ENCODE measurements around the gene ESF1.

Gene ESF1, protein sequence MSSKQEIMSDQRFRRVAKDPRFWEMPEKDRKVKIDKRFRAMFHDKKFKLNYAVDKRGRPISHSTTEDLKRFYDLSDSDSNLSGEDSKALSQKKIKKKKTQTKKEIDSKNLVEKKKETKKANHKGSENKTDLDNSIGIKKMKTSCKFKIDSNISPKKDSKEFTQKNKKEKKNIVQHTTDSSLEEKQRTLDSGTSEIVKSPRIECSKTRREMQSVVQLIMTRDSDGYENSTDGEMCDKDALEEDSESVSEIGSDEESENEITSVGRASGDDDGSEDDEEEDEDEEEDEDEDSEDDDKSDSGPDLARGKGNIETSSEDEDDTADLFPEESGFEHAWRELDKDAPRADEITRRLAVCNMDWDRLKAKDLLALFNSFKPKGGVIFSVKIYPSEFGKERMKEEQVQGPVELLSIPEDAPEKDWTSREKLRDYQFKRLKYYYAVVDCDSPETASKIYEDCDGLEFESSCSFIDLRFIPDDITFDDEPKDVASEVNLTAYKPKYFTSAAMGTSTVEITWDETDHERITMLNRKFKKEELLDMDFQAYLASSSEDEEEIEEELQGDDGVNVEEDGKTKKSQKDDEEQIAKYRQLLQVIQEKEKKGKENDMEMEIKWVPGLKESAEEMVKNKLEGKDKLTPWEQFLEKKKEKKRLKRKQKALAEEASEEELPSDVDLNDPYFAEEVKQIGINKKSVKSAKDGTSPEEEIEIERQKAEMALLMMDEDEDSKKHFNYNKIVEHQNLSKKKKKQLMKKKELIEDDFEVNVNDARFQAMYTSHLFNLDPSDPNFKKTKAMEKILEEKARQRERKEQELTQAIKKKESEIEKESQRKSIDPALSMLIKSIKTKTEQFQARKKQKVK

DNA sequence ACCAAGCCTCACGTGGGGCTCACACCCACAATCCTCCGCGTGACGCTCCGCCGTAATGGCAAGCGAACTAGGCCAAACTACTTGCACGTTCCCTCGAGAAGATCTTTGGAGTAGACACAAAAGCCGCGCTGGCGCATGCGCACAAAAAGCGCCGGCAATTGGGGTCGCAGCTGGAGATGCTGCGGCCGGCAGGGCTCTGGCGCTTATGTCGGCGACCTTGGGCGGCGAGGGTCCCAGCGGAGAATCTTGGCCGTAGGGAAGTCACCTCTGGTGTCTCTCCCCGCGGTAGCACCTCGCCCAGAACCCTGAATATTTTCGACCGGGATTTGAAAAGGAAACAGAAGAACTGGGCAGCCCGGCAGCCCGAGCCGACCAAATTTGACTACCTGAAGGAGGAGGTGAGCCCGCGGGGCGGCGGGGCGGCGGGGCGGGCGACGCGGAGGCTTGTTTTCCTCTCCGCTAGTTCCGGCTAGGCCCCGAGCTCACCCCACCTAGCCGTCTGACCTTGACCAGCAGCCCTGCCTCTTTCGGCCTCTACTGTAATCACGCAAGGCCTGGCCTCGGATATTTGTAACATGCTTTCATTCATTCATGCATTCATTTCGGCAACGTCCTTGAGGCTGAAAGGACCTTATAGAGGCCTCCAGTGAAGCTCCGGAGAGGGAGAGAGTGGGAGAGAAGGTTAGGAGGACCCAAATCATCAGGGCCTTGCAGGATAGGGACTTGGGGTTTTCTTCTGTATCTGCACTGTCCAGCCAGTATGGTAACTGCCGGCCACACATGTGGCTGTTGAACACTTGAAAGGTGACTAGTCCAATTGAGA is at the start of gene ESF1, which contains the start of gene NDUFAF5:
Gene ESF1 (minus strand): TSS at position 27 of the 823 bp plus-strand sequence. CDS start 1,779 bp downstream, outside the sequence.
Gene NDUFAF5 (plus strand): TSS at position 136 of the 823 bp plus-strand sequence. CDS start 41 bp downstream, at position 177.
- H3K4me1 ChIP-seq, result peaks cover 5% of the 10 kb centered on the region
- no peaks in the 10 kb centered on the region for H3K36me3 ChIP-seq (ENCODE audit: control insufficient read depth, insufficient read depth, low read length)

DNA sequence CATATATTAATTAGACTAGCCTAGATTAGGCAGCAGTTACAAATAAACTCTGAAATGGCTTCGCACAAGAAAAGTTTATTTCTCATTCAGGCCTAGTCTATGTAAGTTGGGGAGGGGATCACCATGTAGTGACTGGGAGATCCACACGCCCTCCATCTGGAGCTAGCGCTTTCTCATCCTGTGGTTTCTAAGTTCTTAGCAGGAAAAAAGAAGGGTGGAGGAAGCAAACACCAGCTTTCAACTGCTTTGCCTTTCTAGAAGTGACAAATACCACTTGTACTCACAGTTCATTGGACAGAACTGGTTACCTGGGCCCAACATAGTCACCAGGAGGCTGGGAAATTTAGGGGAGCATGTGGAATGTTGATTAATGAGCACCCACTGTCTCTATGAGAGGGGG is 46.8 kb upstream of the ESF1 start:
- Histone ChIP-seq H3K79me2 (no peaks in the 10 kb centered on the region), H2AFZ (no peak overlapping the region), H3K4me2 (ENCODE audit: low read length) (no peak overlapping the region), H3K4me1 (no peaks in the 10 kb centered on the region), H3K9me3 (ENCODE audit: control insufficient read depth, low read length) (no peaks in the 10 kb centered on the region), H3K27me3 (ENCODE audit: control insufficient read depth, insufficient read depth, low read length) (no peaks in the 10 kb centered on the region), H3K4me3 (ENCODE audit: low read depth, low read length) (no peak overlapping the region), H3K27ac (no peak overlapping the region), H3K36me3 (ENCODE audit: control insufficient read depth, insufficient read depth, low read length) (no peaks in the 10 kb centered on the region), H3K9ac (no peak overlapping the region)
- TF ChIP-seq, protein P1, sequence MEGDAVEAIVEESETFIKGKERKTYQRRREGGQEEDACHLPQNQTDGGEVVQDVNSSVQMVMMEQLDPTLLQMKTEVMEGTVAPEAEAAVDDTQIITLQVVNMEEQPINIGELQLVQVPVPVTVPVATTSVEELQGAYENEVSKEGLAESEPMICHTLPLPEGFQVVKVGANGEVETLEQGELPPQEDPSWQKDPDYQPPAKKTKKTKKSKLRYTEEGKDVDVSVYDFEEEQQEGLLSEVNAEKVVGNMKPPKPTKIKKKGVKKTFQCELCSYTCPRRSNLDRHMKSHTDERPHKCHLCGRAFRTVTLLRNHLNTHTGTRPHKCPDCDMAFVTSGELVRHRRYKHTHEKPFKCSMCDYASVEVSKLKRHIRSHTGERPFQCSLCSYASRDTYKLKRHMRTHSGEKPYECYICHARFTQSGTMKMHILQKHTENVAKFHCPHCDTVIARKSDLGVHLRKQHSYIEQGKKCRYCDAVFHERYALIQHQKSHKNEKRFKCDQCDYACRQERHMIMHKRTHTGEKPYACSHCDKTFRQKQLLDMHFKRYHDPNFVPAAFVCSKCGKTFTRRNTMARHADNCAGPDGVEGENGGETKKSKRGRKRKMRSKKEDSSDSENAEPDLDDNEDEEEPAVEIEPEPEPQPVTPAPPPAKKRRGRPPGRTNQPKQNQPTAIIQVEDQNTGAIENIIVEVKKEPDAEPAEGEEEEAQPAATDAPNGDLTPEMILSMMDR (IDR thresholded peaks at IDR 0.05), result no peak

More for the DNA sequence above, at the start of gene ESF1, which contains the start of gene NDUFAF5:
- TF ChIP-seq, protein P1 (IDR thresholded peaks at IDR 0.05), result no peak
- H3K4me2 ChIP-seq (ENCODE audit: low read length), result peak within 1 kb of the TSS; percentile 84
- peak within 1 kb of the TSS; percentile 97 for H3K4me3 ChIP-seq (ENCODE audit: low read depth, low read length)
- peak within 1 kb of the TSS; percentile 79 for H3K9ac ChIP-seq
- peaks cover 26% of the 10 kb centered on the region for H3K79me2 ChIP-seq
- H3K9me3 ChIP-seq (ENCODE audit: control insufficient read depth, low read length), result no peaks in the 10 kb centered on the region
- H2AFZ ChIP-seq, result peak within 1 kb of the TSS; percentile 92
- no peaks in the 10 kb centered on the region for H3K27me3 ChIP-seq (ENCODE audit: control insufficient read depth, insufficient read depth, low read length)
- H3K27ac ChIP-seq, result peak within 1 kb of the TSS; percentile 85

DNA sequence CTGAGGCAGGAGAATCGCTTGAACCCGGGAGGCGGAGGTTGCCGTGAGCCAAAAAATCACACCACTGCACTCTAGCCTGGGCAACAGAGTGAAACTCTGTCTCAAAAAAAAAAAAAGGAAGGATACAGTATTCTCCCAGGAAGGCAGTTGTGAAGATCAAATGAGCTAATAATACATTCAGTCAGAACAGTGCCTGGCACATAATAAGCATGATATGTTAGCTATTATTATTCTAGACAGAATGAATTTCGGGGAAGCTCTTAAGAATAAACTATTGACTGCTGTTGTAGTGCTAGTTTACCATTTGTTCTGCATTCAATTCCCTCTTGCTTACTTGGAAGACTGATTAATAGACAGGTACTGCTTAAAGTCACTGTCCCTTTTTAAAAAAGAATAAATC is 40.7 kb upstream of the ESF1 start:
- Histone ChIP-seq H3K79me2 (no peaks in the 10 kb centered on the region), H3K4me1 (no peaks in the 10 kb centered on the region), H3K36me3 (ENCODE audit: control insufficient read depth, insufficient read depth, low read length) (no peaks in the 10 kb centered on the region), H3K27me3 (ENCODE audit: control insufficient read depth, insufficient read depth, low read length) (no peaks in the 10 kb centered on the region), H3K27ac (no peak overlapping the region), H3K4me2 (ENCODE audit: low read length) (no peak overlapping the region), H3K9ac (no peak overlapping the region), H3K4me3 (ENCODE audit: low read depth, low read length) (no peak overlapping the region), H2AFZ (no peak overlapping the region), H3K9me3 (ENCODE audit: control insufficient read depth, low read length) (no peaks in the 10 kb centered on the region)
- TF ChIP-seq, protein P1 (IDR thresholded peaks at IDR 0.05), result no peak

DNA sequence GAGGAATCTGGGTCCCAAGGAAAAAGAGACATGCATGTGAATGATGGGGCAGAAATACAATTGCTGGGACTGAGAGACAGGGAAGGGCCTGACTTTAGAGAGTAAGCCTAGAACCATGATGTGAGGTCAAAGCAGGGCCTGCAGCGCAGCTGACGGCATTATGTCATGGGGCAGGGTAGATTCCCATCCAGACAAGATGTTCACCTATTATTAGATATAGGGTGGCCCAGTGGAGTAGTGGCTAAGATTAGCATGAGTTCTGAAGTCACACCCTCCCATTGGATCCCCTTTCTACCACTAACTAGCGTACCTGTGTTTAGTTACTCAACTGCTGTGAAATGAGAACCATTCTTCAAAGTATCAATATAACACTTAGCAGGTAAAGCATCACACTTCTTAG is 39.7 kb upstream of the ESF1 start:
- Histone ChIP-seq H3K79me2 (no peaks in the 10 kb centered on the region), H3K27me3 (ENCODE audit: control insufficient read depth, insufficient read depth, low read length) (no peaks in the 10 kb centered on the region), H3K9me3 (ENCODE audit: control insufficient read depth, low read length) (no peaks in the 10 kb centered on the region), H3K27ac (no peak overlapping the region), H3K4me2 (ENCODE audit: low read length) (no peak overlapping the region), H3K4me3 (ENCODE audit: low read depth, low read length) (no peak overlapping the region), H3K4me1 (no peaks in the 10 kb centered on the region), H3K36me3 (ENCODE audit: control insufficient read depth, insufficient read depth, low read length) (no peaks in the 10 kb centered on the region), H2AFZ (no peak overlapping the region), H3K9ac (no peak overlapping the region)
- TF ChIP-seq, protein P1 (IDR thresholded peaks at IDR 0.05), result no peak
